MM.1S (cell line): ENCODE data around the gene GZMA.

ENCODE experiments used
- EZH2 ChIP-seq: fragments of 300-600 bp; sonication (generic); optimal IDR thresholded peaks from 2 replicates; pipeline ENCODE3; 2017; ENCODE audit warnings: low read depth, mild to moderate bottlenecking, antibody characterized with exemption, low read length, mixed read lengths
- EZH2phosphoT487 ChIP-seq: fragments of 300-600 bp; sonication (generic); IDR thresholded peaks from 2 replicates; pipeline ENCODE4 v1.6.1; 2018; ENCODE audit warnings: antibody characterized with exemption, low read length
- TF ChIP-seq, protein P1 (sequence below): fragments of 300-600 bp; sonication (generic); IDR thresholded peaks from 2 replicates; pipeline ENCODE4 v1.5.1; 2016; ENCODE audit warnings: antibody characterized with exemption, low read length, mixed read lengths

DNA sequence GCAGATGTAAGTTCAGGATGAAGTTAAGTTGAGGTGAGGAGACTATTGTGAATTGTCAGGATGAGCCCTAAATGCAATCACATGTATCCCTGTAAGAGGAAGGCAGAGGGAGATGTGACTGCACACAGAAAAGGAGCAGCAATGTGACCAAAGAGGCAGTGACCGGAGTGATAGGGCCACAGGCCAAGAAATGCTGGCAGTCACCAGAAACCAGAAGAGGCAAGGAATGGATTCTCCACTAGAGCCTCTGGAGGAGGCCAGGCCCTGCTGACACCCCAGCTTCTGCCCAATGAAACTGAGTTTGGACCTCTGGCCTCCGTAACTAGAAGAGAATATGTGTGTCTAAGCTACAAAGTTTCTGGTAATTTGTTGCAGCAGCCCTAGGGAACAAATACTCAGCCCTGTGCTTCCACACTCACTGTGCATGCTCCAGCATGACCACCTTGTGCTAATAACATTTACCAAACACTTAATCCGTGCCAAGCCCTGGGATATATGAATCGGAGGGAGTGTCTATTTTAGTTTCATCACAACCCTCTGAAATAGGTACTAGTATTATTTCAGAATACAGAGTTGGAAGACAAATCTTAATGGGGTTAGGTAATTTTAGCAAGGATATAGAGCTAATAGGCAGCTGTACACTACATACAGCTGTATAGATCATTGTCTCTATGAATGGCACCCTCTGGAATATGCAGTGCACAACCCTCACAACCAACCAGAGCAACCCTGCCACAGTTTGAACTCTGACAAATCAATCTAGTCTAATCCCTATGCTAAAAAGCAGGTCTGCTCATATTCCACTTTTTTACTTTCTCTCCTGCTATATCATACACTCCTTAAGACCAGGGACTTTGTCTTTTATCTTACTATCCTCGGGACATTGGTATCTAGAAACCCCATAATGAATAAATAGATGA lies 49.7 kb downstream of the GZMA start:
- TF ChIP-seq, protein P1, sequence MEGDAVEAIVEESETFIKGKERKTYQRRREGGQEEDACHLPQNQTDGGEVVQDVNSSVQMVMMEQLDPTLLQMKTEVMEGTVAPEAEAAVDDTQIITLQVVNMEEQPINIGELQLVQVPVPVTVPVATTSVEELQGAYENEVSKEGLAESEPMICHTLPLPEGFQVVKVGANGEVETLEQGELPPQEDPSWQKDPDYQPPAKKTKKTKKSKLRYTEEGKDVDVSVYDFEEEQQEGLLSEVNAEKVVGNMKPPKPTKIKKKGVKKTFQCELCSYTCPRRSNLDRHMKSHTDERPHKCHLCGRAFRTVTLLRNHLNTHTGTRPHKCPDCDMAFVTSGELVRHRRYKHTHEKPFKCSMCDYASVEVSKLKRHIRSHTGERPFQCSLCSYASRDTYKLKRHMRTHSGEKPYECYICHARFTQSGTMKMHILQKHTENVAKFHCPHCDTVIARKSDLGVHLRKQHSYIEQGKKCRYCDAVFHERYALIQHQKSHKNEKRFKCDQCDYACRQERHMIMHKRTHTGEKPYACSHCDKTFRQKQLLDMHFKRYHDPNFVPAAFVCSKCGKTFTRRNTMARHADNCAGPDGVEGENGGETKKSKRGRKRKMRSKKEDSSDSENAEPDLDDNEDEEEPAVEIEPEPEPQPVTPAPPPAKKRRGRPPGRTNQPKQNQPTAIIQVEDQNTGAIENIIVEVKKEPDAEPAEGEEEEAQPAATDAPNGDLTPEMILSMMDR = no peak
- TF ChIP-seq EZH2 = no peak
- TF ChIP-seq EZH2phosphoT487 = no peak
